Activated gamma-delta T cell treated with Interleukin-2 at 50 U/mL for 16 hours (primary cell): Measurements from ENCODE around the gene ACAD10.
"Not testable (repeated sequence)": the region's sequence is repeated elsewhere in the genome, so short reads cannot be mapped to it uniquely, and the experiment has no call there.

ENCODE experiments used
- DNase-seq: peaks from one replicate; pipeline ENCODE4 v3.0.0-alpha.2; 2020

Gene ACAD10

GRCh38 chr12:111754671-111755070, 68.8 kb downstream of the ACAD10 start:
- DNase-seq, result no peak

- DNase-seq, result no peak
These were observed 70.3 kb downstream of the ACAD10 start for GRCh38 chr12:111756196-111756595.

GRCh38 chr12:111756681-111757080, 70.8 kb downstream of the ACAD10 start:
- no peak for DNase-seq

DNA sequence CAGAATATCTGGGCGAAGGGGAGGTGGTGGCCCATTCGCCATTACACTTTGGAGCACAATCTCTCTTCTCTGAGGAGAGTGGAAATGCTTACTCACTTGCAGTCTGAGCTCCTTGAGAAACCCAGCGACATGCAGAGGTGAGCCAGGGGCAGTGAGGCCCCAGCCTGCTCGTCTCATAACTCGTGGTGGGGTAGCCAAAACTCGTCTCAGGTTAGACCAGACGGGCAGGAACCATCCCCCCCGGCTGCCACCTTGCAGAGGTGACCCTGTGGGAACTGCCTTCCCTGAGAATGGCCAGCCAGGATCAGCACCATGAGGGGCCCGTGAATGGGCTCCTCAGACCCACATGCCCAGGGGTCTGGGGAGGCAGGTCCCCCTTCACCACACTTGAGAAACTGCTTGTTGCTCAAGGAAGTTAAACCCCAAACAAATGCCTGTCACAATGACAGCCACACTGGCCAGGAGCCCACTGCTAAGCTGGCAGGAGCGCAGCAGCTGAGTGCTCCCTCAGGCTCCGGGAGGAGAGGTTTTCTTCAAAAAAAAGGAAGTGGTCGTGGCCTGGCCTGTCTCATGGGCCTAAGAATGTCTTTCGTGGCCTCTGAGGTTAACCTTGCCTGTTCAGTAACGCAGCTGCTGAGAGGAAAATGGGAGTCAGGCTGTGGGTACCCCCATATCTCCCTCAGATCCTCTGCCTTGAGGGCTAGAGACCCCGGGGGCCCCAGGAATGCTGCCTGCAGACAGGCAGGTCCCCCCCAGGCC, 71.7 kb downstream of the ACAD10 start:
- no peak for DNase-seq

DNA sequence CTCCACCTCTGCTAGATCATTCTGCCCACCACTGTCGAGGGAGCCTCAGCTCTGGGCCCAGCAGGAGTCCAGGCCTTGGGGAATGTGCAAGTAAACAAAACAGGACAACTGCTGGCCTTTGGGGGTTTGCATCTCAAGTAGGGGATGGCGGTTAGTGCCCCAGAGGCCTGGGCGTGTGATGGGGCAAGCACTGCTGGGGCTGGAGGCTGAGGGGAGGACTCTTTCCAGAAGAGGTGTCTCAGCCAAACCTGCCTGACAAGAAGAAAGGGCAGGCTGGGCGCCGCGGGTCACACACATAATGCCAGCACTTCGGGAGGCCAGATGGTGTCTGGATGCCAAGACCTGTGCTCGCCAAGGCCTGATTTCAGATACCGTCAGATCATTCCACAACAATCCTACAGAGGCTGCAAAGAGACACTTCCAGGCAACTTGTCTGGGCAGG, 72.3 kb downstream of the ACAD10 start:
- DNase-seq, result no peak

GRCh38 chr12:111759271-111759670, 73.4 kb downstream of the ACAD10 start:
- DNase-seq, result no peak

GRCh38 chr12:111759991-111760390, 74.1 kb downstream of the ACAD10 start:
- no peak for DNase-seq

DNA sequence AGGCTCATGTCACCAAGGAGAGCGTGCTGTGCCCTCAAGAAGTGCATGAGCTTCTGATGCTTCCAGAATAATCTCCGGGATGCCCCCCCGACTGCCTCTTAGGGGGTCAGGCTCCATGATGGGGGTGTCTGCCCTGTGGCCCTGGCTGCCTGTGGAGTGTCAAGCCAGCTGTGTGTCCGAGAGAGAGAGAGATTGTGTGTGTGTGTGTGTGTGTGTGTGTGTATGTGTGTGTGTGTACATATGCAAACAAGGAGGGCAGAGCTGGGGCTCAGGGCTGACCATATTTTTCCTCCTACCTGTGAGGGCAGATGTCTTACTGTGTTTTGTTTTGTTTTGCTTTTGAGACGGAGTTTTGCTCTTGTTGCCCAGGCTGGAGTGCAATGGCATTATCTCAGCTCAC, 75.2 kb downstream of the ACAD10 start:
- no peak for DNase-seq

DNA sequence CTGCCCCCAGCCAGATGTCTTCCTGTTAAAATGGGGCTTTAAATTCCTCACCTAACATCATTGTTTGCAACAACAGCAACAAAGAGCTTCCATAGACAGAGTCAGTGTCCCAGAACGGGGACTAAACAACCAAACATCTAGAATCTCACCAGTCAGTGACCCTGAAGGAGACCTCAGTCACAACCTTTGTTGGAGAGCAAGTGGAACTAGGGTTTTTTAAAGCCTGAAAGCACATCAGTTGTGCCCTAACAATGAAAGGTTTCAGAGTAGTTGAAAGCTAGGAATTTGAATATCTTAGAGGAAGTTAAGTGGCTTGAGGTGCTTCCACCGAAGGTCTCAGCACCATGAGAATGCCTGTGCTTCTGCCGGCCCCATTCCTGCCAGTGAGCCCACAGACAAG, 75.9 kb downstream of the ACAD10 start:
- no peak for DNase-seq

DNA sequence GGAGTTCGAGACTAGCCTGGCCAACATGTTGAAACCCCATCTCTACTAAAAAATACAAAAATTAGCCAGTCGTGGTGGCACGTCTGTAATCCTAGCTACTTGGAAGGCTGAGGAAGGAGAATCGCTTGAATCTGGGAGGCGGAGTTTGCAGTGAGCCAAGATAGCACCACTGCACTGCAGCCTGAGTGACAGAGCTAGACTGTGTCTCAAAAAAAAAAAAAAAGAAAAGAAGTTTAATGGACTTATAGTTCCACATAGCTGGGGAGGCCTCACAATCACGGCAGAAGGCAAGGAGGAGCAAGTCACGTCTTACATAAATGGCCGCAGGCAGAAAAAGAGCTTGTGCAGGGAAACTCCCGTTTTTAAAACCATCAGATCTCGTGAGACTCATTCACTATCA, 77.7 kb downstream of the ACAD10 start:
- not testable (repeated sequence) for DNase-seq

- no peak for DNase-seq
These were observed 78.4 kb downstream of the ACAD10 start for GRCh38 chr12:111764120-111764821.

- peak; percentile 21 for DNase-seq
These were observed 80.9 kb downstream of the ACAD10 start, which contains the start of gene ALDH2 for GRCh38 chr12:111766608-111767361. Gene ALDH2 (plus strand): TSS chr12:111766933. CDS start chr12:111766983, 50 bp downstream.

- no peak for DNase-seq
These were observed 81.7 kb downstream of the ACAD10 start for GRCh38 chr12:111767362-111768158.

- no peak for DNase-seq
These were observed 82.5 kb downstream of the ACAD10 start for GRCh38 chr12:111768159-111768895.

DNA sequence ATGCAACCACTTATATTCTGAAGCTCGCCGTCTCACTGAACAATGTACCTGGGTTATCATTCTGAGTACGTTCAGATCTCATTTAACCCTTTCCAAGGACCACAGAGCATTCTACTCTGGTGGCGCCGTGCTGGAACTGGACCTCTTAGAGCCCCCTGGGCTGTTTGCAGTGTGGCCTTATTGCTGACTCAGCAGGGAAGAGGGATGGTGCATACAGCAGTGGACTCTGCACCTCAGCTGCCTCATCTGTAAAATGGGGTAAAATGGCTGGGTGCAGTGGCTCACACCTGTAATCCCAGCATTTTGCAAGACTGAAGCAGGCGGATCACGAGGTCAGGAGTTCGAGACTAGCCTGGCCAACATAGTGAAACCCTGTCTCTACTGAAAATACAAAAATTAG, 83.7 kb downstream of the ACAD10 start:
- no peak for DNase-seq

GRCh38 chr12:111773801-111774551, 88.1 kb downstream of the ACAD10 start:
- DNase-seq, result no peak

- no peak for DNase-seq
These were observed 89.6 kb downstream of the ACAD10 start for GRCh38 chr12:111775205-111776193.

- no peak for DNase-seq
These were observed 91.0 kb downstream of the ACAD10 start for GRCh38 chr12:111776836-111777344.

DNA sequence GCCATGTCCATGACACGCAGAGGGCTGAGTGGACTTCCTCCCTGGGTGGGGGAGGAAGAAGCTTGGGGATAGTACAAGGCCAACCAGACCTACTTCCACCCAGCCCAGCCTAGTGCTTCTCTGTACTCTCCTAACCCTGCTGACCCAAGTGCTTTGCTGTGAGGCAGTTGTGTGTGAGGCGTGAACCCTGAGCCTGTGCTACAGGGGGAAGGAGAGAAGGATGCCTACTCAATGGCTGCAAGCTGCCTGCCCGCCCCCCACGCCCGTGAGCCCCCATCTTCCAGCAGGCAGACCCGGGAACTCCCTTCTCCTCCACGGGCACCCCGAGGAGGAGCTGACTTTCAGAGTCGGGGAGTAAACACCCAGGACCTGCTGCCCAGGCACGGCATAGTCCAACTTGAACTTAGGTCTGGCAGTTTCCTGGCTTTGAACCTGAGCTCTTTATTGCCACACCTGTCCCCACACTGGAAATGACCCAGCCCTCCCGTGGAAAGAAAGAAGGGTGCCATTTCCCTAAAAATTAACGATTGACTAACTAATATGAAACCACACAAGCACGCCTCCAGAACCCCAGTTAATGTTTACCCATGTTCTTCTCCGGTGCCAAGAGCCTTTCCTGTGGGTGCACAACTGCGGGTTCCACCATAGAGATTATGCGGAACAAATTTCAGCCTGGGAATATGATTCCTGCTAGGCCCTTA, 91.6 kb downstream of the ACAD10 start:
- no peak for DNase-seq
